Vagina (tissue), 2 donors: ENCODE results near the gene NYNRIN. TPM values are rescaled to one million over a fixed set of nuclear protein-coding genes. Genes with fewer than 3 reads are reported as not detected.

Experiments used
- DNase-seq, 2 donors: peaks; one replicate each; pipeline ENCODE4 v3.0.0-alpha.2; 2017; ENCODE audit errors: extremely low spot score in 2 of 2
- H3K27ac ChIP-seq: fragments of 200-600 bp; sonication (generic); one replicate; pipeline ENCODE4 v1.5.1; 2019
- H3K27me3 ChIP-seq: fragments of 200-600 bp; sonication (generic); one replicate; pipeline ENCODE4 v1.5.1; 2019
- H3K36me3 ChIP-seq, 2 donors: fragments of 200-600 bp; sonication (generic); one replicate each; pipeline ENCODE4 v1.5.1; 2017 to 2019
- H3K4me1 ChIP-seq: fragments of 200-600 bp; sonication (generic); one replicate; pipeline ENCODE4 v1.5.1; 2019
- H3K4me3 ChIP-seq, 2 donors: fragments of 200-600 bp; sonication (generic); 1 replicate in 1 of 2; 2 replicates in 1 of 2; pipeline ENCODE4 v1.5.1; 2016 to 2019
- H3K9me3 ChIP-seq: fragments of 200-600 bp; sonication (generic); one replicate; pipeline ENCODE4 v1.5.1; 2019
- POLR2A ChIP-seq, 2 donors: fragments of 450-650 bp; IDR thresholded peaks; one replicate each; pipeline ENCODE4 v1.6.1; 2017; ENCODE audit warnings: antibody characterized with exemption in 2 of 2, mild to moderate bottlenecking in 2 of 2, moderate library complexity in 2 of 2
- POLR2AphosphoS5 ChIP-seq, 2 donors: sonication (generic); formaldehyde crosslinking; IDR thresholded peaks; one replicate each; pipeline ENCODE4 v1.9.0; 2017; ENCODE audit warnings: antibody characterized with exemption in 2 of 2, mild to moderate bottlenecking in 2 of 2, low read depth in 1 of 2; ENCODE audit not compliant: insufficient read depth in 1 of 2
- intact Hi-C: fragments of 100-400 bp; cut with DNase I; formaldehyde crosslinking; loops from one replicate; pipeline ENCODE4 v1.15.1; 2023
- small RNA-seq: library from RNA; depleted of rRNA; stranded (forward); fragments of <200 nt; gene quantifications from one replicate; pipeline ENCODE3, GENCODE V24; 2016
- total RNA-seq: library from RNA; depleted of rRNA; stranded (reverse); fragments of >200 nt; gene quantifications from one replicate; pipeline ENCODE4 v1.2.3, GENCODE V29; 2016
- TF ChIP-seq, protein P1 (sequence below), 3 experiments: fragments of 450-650 bp in 2 of 3; fragments of 200-600 bp in 1 of 3; sonication (generic) in 1 of 3; IDR thresholded peaks; one replicate each; pipeline ENCODE4 v1.5.1; 2017 to 2019; ENCODE audit warnings: antibody characterized with exemption in 3 of 3, mild to moderate bottlenecking in 2 of 3, moderate library complexity in 2 of 3

Gene NYNRIN
- total RNA-seq, 1 donor from 2014 or later, result 14.7 TPM

DNA sequence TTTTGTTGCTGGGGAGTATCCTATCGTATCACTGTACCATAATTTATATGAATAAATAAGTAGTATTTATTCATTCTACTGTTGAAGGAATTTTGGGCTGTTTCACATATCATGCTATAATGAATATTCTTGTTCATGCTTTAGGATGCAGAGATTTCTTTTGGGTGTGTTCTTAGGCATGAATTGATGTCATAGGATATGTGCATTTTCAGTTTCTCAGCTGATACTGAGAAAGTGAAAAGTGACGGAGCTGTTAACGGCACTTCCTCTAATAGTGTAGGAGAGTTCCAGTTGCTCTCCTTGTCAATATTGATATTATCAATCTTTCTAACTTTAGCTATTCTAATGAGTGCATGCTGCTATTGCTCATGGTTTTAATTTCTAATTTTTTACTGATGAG lies 67.0 kb downstream of the NYNRIN start:
- Histone ChIP-seq H3K4me1 (no peaks in the 10 kb centered on the region), H3K9me3 (no peaks in the 10 kb centered on the region), H3K36me3 (no peaks in the 10 kb centered on the region), H3K27me3 (no peaks in the 10 kb centered on the region), H3K4me3 (no peak overlapping the region), H3K27ac (no peak overlapping the region)
- intact Hi-C loops, result no loop called here
- no peak for DNase-seq
- TF ChIP-seq POLR2A (IDR thresholded peaks at IDR 0.05) (no peak), POLR2AphosphoS5 (IDR thresholded peaks at IDR 0.05; ENCODE audit: insufficient read depth in 1 of 2, low read depth in 1 of 2) (no peak)
- TF ChIP-seq, protein P1, sequence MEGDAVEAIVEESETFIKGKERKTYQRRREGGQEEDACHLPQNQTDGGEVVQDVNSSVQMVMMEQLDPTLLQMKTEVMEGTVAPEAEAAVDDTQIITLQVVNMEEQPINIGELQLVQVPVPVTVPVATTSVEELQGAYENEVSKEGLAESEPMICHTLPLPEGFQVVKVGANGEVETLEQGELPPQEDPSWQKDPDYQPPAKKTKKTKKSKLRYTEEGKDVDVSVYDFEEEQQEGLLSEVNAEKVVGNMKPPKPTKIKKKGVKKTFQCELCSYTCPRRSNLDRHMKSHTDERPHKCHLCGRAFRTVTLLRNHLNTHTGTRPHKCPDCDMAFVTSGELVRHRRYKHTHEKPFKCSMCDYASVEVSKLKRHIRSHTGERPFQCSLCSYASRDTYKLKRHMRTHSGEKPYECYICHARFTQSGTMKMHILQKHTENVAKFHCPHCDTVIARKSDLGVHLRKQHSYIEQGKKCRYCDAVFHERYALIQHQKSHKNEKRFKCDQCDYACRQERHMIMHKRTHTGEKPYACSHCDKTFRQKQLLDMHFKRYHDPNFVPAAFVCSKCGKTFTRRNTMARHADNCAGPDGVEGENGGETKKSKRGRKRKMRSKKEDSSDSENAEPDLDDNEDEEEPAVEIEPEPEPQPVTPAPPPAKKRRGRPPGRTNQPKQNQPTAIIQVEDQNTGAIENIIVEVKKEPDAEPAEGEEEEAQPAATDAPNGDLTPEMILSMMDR (IDR thresholded peaks at IDR 0.05), result no peak

Small RNA genes within 50 kb of the gene (small RNA-seq; reads per million reads assigned to genes)
- gene RF00026, result not detected

Other genes with a start within 250 kb of the NYNRIN start
- 55.0 TPM for gene IRF9, start 237.7 kb upstream of the NYNRIN start, total RNA-seq
- gene REC8, start 226.9 kb upstream of the NYNRIN start, total RNA-seq, result 5.9 TPM
- gene IPO4, start 210.2 kb upstream of the NYNRIN start, total RNA-seq, result 28.5 TPM
- gene TM9SF1, start 203.6 kb upstream of the NYNRIN start, total RNA-seq, result 37.3 TPM
- gene TSSK4, start 193.3 kb upstream of the NYNRIN start, total RNA-seq, result 0.74 TPM
- gene CHMP4A, start 185.5 kb upstream of the NYNRIN start, total RNA-seq, result 37.6 TPM
- gene MDP1, start 182.9 kb upstream of the NYNRIN start, total RNA-seq, result 32.7 TPM
- gene NEDD8, start 166.6 kb upstream of the NYNRIN start, total RNA-seq, result 140 TPM
- 35.6 TPM for gene GMPR2, start 166.1 kb upstream of the NYNRIN start, total RNA-seq
- gene TINF2, start 156.4 kb upstream of the NYNRIN start, total RNA-seq, result 64.1 TPM
- gene TGM1, start 135.8 kb upstream of the NYNRIN start, total RNA-seq, result 269 TPM
- 43.5 TPM for gene RABGGTA, start 127.4 kb upstream of the NYNRIN start, total RNA-seq
- 84.2 TPM for gene DHRS1, start 99.2 kb upstream of the NYNRIN start, total RNA-seq
- 13.8 TPM for gene NOP9, start 99.2 kb upstream of the NYNRIN start, total RNA-seq
- 16.0 TPM for gene CIDEB, start 91.0 kb upstream of the NYNRIN start, total RNA-seq
- gene LTB4R2, start 88.9 kb upstream of the NYNRIN start, total RNA-seq, result 66.5 TPM
- 35.1 TPM for gene LTB4R, start 87.5 kb upstream of the NYNRIN start, total RNA-seq
- gene ADCY4, start 63.9 kb upstream of the NYNRIN start, total RNA-seq, result 32.7 TPM
- 10.1 TPM for gene RIPK3, start 59.0 kb upstream of the NYNRIN start, total RNA-seq
- 47.9 TPM for gene NFATC4, start 30.8 kb upstream of the NYNRIN start, total RNA-seq
- 1.7 TPM for gene CBLN3, start 30.7 kb downstream of the NYNRIN start, total RNA-seq
- gene KHNYN, start 31.0 kb downstream of the NYNRIN start, total RNA-seq, result 41.7 TPM
- gene SDR39U1, start 43.8 kb downstream of the NYNRIN start, total RNA-seq, result 43.2 TPM
- gene CMA1, start 109.3 kb downstream of the NYNRIN start, total RNA-seq, result not detected
- gene CTSG, start 177.2 kb downstream of the NYNRIN start, total RNA-seq, result 1.5 TPM
- gene GZMH, start 210.7 kb downstream of the NYNRIN start, total RNA-seq, result not detected
- 2.2 TPM for gene GZMB, start 235.2 kb downstream of the NYNRIN start, total RNA-seq